Testis (tissue), 2 donors: ENCODE measurements around the gene ELMO1.

Experiments used
- POLR2A ChIP-seq: fragments of 450-650 bp; IDR thresholded peaks from one replicate; pipeline ENCODE4 v1.6.1; 2017; ENCODE audit warnings: antibody characterized with exemption, mild to moderate bottlenecking, moderate library complexity
- TF ChIP-seq, protein P1 (sequence below), 3 experiments: fragments of 450-650 bp in 2 of 3; fragments of 200-600 bp in 1 of 3; sonication (generic) in 1 of 3; IDR thresholded peaks; one replicate each; pipeline ENCODE4 v1.5.1; 2016 to 2019; ENCODE audit warnings: antibody characterized with exemption in 3 of 3, mild to moderate bottlenecking in 2 of 3, moderate library complexity in 1 of 3

DNA sequence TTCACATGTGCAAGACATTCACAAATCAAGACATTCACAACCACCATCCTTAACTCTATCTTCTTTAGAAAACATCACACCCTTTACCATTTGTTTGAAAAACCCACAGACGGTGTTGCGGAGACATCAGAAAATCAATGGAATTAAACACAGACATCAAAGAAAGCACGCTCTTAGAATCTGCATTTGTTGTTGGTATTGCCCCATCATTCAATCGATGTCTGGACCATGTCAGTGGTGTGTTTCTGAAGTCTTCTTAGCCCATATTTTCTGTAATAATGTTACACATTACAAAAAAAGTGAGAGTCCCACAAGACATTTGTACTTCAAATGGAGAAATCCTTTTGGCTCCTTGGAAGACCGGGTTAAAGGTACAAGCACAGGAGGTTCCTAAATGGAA lies 550.5 kb downstream of the ELMO1 start:
- TF ChIP-seq, protein P1, sequence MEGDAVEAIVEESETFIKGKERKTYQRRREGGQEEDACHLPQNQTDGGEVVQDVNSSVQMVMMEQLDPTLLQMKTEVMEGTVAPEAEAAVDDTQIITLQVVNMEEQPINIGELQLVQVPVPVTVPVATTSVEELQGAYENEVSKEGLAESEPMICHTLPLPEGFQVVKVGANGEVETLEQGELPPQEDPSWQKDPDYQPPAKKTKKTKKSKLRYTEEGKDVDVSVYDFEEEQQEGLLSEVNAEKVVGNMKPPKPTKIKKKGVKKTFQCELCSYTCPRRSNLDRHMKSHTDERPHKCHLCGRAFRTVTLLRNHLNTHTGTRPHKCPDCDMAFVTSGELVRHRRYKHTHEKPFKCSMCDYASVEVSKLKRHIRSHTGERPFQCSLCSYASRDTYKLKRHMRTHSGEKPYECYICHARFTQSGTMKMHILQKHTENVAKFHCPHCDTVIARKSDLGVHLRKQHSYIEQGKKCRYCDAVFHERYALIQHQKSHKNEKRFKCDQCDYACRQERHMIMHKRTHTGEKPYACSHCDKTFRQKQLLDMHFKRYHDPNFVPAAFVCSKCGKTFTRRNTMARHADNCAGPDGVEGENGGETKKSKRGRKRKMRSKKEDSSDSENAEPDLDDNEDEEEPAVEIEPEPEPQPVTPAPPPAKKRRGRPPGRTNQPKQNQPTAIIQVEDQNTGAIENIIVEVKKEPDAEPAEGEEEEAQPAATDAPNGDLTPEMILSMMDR (IDR thresholded peaks at IDR 0.05) = no peak
- no peak for TF ChIP-seq POLR2A
